Stimulated activated CD4-positive, alpha-beta T cell treated with anti-CD3 and anti-CD28 coated beads, Interleukin-4, amount 100 ng/mL, for 4 hours (primary cell): ENCODE measurements around the gene SSH3.

Source experiments
- DNase-seq, 2 experiments: peaks; one replicate each; pipeline ENCODE4 v3.0.0-alpha.2; 2020

The SSH3 gene, protein sequence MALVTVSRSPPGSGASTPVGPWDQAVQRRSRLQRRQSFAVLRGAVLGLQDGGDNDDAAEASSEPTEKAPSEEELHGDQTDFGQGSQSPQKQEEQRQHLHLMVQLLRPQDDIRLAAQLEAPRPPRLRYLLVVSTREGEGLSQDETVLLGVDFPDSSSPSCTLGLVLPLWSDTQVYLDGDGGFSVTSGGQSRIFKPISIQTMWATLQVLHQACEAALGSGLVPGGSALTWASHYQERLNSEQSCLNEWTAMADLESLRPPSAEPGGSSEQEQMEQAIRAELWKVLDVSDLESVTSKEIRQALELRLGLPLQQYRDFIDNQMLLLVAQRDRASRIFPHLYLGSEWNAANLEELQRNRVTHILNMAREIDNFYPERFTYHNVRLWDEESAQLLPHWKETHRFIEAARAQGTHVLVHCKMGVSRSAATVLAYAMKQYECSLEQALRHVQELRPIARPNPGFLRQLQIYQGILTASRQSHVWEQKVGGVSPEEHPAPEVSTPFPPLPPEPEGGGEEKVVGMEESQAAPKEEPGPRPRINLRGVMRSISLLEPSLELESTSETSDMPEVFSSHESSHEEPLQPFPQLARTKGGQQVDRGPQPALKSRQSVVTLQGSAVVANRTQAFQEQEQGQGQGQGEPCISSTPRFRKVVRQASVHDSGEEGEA

DNA sequence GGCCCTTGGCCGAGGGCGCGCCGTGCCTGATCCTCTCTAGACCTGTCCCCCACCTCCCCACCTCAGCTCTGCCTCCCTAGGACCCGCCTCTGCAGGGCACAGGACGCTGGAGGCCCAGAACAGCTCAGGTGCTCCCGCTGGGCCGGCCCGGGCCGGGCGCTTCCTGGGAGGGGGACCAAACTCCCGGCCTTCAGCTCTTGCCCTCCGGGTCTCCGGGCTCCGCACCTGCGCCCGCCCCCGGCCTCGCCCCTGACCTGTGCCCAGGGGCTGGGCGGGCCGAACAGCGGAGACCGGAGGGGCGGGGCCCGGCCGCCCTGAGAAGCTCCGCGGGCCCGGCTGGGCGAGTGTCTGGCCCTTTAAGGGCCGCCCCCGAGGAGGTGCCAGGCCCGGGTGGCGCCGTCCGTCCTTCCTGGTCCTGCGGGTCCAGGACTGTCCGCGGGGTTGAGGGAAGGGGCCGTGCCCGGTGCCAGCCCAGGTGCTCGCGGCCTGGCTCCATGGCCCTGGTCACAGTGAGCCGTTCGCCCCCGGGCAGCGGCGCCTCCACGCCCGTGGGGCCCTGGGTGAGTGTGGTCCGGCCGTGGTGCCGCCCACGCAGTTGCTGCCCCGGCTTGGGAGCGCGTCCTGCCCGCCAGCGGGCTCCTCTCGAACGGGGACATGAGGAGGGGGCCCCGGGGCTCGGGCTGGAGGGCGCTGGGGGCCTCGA, at the start of gene SSH3:
SSH3 (plus strand) TSS at position 399 of the 703 bp plus-strand sequence; CDS start at position 495, 96 bp downstream.
- peak in 1 of 2 experiments; percentile 50 for DNase-seq

DNA sequence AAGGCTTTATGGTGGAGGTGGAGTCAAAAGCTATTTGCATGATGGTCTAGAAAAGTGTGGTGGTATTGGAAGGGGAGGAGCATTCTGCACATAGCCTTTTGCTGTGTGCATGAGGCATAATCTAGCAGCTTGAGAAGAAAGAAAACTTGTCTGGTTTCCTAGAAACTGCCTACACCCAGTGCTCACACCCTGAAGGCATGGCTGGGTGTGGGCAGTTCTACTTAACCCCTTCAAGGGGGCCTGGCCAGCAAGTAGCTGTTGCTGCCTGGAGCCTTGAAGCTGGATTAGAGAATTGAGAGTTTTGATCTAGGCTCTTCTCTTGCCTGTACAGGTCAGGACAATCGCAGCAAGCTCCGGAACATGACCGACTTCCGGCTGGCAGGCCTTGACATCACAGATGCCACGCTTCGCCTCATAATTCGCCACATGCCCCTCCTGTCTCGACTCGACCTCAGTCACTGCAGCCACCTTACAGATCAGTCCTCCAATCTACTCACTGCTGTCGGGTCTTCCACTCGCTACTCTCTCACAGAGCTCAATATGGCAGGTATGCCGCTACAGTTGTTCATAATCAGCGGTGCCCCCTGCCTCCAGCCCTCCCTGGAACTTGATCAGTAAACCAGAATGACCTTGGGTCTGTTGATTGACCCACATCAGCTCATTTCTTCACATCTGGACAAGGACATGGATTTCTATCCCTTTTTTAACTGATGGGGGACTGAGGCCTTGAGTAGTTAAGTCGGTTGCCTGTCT, 49.3 kb upstream of the SSH3 start:
- no peak for DNase-seq

DNA sequence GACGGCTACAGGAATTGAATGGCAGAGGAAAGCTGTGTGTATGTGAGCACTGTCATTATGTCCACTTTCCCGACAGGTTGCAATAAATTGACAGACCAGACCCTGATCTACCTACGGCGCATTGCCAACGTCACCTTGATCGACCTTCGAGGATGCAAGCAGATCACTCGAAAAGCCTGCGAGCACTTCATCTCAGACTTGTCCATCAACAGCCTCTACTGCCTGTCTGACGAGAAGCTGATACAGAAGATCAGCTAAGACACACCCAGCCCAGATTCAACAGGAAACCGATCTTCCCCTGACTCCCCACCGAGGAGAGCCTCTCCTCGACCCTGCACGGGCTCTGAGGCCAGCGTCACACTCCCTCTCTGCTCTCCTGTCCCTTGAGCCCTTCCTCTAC, 48.5 kb upstream of the SSH3 start:
- DNase-seq = no peak

DNA sequence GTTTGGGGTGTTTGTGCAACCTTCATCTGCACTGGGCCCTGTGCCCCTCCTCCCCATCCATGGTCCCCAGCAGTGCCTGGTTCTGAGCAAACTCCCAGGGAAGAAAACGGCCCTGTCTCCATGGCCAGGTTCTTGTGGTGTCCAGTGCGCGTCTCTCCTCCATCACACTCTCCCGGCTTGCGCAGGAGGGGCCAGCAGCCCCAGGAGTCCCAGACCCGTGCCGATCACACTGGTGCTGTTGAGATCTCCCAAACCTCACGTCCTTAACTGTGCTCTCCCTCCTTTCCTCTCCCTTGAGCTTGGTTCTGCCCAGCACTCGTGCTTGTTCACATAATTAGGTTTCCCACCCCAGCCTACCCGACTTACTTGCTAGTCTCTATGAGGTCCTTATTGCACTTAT, 48.0 kb upstream of the SSH3 start:
- no peak for DNase-seq

DNA sequence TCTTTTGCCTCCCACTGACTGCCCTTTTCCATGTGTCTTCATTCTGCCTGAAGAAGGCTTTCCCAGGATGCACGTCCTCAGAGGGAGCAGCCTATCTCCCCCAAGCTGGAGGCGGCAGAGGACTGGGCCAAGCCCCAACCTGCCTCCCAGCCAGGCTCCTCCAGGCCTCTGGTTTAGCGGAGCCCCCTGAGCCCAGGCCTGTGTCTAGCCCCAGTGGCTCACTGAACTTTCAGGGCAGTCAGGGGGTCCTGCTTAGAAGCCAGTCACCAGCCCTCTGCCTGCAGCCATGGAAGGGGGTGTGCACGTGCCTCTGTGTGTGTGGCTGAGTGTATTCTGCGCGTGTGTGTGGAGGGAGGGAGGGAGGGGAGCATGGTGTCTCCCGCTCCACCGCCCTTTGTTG, 47.5 kb upstream of the SSH3 start:
- DNase-seq = no peak

DNA sequence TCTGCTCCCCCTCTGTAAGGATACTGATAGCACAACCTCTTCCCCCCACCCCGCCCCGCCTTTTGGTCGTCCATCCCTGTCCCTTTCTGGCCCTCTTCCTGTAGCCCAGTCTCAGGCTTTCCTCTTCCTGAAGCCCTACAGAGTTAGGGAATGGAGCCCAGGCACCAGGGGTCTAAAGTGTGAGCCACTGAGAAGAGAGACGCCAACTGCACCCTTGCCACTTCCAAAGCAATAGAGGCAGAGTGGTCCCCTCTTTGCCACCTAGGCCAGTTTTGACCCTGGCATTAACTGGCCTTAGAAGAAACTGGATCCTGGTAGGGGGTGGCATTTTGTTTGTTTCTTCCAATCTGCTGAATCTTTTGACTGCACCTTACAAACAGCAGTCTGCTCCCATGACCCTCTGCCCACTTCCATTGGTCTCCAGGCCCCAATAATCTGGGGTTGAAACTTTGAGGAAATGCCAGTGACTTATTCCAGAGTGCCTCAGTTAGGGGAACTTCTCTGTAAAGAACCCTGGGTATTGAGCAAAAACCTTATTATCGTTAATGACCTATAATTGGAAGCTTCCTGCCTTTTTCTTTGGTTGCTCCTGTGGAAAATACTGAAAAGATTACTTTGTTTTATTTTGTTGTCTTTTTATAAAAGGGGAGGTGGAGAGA, 46.7 kb upstream of the SSH3 start:
- DNase-seq = no peak

DNA sequence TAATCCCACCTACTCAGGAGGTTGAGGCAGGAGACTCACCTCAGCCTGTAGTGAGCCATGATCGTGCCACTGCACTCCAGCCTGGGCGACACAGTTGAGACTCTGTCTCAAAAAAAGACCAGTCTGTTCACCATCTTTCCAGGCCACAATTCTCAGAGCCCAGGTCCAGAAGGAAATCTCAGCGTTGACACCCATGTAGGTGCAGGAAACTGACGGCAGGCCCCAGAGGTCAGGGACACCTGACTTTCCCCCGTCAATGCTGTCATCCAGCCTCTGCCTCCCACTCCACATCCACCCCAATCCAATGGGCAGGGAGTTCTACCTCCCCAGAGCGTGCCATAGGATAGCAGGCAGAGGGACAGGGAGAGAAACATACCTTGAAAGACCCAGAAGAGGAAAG, 42.9 kb upstream of the SSH3 start:
- no peak for DNase-seq

DNA sequence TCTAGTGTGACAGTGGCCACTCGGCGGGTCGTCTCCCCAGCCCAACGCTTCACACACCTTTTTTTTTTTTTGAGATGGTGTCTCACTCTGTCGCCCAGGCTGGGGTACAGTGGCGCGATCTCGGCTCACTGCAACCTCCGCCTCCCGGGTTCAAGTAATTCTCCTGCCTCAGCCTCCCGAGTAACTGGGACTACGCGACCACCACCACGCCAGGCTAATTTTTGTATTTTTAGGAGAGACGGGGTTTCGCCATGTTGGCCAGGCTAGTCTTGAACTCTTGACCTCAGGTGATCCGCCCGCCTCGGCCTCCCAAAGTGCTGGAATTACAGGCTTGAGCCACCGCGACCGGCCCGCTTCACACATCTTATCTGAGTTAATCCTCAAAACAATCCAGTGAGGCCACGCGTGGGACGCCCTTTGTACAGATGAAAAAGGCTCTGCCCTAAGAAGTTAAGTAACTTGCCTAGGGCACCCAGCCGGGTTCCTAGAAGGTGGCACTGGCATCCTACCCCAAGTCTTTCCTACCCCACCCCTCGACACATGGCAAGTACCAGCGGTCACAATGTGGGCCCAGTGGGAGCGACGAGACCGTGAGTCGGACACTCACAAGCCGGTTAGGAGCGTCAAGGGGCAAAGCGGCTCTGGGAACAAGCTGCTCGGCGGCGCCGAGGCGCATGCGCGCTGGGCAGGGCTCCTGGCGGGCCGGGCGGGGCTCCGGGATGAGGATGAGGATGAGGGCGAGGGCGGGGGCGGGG, 42.3 kb upstream of the SSH3 start:
- DNase-seq = peak in 1 of 2 experiments; percentile 24

DNA sequence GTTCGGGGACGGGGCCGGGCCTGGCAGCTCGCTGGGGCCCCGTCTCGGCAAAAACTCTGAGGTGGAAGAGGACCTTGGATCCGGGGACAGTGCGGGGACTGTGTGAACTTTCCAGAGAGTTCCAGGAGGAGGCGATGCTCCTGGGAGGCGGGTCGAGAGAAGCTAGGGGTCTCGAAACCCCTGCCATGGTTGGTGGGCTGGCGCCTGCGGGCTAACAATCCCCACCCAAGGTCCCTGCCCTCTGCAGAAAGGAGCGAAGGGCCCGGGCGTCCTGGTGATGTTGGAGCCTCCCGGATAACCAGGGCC, 41.7 kb upstream of the SSH3 start:
- no peak for DNase-seq

DNA sequence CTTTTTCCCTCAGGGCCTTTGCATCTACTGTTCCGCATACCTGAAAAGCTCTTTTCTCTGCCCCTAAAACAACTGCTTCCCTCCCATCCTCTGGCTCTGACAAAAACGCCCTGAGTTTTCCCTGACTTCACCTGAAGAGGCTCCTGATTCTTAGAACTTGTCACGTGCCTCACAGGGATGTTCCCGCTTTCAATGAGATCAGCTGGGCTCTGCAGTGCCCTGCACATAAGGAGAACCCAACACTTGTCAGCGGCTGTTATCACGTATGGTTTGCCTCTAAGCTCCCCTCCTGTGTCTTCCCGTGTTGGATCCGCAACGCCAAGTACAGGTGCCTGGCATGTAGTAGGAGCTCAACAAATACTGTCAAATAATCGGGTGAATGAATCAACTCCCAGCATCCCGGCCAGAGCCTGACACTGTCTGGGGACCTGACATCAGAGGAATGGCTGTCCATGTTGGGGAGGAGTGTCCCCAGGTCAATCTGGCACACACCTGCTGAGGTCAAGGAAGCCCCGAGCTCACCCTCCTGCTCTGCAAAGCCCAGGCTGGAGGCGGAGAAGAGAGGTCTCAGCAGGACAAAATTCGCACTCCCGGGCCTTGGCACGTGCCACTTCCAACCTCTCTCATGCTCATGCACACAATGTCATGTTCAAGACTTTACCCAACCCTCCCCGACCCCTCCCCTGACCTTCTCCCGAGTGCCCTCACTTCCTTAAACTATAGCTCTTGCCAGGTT, 41.2 kb upstream of the SSH3 start:
- no peak for DNase-seq

DNA sequence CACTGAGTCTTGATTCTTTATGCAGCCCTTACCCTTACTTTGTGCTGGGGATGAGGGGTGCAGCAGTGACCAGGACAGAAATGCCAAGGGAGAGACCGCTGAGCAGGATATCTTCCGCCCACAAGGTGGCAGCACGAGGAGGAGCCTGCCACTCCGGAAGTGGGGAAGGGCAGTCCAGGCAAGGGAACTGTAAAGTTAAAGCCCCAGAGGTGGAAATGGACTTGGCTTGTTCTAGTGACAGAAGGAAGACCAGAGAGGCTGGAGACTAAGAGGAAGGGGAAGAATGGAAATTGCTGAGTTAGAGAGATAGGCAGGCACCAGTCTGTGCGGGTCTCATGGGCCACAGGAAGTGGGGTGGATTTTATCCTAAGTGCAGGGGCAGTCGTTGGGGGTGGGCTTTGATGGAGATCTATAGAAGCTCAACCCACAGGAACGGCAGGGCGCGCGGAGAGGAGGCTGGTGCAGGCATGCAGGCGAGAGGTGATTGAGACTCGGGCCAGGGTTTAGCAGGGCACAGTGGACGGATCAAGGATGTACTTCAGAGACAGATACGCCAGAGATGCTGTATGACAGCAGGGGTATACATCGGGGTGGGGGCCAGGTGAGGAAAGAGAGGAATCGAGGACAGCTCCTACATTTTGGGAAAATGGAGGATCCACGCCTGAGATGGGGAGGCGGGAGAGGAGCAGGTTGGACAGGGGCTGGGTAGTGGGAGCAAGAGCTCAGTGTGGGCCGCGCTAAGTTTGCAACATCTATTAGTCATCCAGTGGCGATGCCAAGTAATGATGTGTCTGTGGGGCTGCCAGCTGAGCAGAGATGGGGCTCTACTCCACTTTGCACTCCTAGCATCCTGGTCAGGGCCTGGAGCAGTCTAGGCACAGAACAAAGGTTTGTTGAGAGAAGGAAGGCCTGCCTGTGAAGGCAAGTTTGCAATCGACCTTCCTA, 40.3 kb upstream of the SSH3 start:
- peak; percentile 60 to 68 for DNase-seq

DNA sequence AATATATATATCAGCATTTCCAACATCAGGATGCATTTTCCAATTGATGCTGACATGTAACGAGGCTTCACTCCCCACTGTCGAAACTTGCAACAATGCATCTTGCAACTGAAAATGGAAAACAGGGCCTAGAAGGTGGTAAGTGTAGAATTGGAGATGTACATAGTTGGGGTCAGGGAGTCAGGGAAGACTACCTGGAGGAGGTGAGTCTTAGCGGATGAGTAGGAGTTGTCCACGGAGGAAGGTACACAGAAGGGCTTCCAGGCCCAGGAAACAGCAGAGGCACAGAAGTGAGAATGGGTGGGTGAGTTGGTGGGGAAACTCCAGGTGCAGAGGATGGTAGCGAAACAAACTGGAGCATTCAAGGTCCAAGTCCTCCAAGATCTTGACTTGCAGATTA, 39.1 kb upstream of the SSH3 start:
- DNase-seq = no peak

DNA sequence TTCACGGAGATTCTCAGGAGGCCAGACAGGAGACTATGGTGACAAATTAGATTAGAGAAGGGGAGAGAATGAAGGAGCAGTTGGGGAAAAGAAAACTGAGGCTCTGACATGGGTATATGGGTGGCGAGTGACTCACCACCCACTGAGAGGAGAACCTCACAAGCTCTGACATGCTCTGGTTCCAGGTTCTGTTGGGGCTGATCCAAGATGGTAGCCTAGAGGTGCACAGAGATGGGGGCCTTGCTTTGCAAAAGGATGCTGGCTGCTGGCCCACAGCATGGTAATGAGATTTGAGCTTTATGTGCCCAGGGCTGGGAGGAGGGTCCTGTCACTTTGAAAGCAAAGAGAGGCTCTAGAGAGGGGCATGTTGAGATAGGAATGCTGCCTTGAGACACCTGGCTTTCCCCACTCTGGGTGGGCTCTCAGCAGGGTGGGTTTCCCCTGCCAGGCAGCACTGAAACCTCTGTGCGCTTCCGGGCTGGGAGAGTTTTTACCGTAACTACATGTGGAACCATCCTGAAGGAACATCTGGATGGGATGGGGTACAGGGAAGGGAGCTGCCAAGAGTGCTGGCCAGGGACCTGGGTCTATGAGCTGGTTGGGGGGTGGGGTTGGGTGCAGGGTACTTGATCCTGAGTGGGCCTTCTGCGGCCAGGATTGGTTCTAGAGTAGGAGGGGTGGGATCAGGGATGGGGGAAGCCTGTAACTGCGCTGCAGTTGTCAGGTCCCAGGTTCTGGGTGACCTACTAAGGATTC, 38.3 kb upstream of the SSH3 start:
- DNase-seq = no peak

DNA sequence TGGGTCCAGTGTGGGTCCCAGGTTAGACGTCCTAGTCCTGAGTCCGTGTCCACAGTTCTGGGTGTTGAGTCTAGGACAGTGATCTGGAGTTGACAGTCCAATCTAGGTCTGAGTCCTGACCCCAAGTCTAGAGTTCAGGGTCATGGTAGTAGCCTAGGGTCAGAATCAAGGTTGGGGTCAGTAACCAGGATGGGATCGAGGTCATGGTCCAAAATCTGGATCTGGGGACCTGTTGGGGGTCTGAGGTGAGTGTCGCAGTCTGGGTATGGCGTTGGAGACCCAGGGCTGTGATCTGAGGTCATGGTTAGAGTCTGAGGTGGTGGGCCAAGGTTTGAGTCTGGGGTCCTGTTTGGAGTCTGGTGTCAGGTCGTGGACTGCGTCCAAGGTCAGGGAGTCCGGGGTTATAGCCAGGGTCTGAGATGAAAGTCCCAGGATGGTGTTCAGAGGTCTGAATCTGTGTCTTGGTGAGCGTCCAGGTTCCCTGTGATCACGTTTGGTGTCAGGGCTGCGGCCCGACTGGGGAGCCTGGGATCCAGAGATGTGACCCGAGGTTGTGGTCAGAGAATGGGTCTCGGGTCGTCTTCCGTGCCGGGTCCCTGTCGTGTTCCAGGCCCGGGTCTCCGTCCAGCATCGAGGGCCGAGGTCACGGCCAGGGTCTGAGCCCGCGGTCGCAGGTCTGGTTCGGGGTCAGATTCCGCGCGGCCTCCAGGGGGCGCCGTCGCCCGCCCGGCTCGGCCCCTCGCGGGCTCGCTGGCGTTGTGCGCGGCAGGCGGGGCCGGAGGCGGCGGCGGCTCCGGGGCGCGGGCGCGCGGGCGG, 37.5 kb upstream of the SSH3 start:
- DNase-seq = peak; percentile 68 to 81

DNA sequence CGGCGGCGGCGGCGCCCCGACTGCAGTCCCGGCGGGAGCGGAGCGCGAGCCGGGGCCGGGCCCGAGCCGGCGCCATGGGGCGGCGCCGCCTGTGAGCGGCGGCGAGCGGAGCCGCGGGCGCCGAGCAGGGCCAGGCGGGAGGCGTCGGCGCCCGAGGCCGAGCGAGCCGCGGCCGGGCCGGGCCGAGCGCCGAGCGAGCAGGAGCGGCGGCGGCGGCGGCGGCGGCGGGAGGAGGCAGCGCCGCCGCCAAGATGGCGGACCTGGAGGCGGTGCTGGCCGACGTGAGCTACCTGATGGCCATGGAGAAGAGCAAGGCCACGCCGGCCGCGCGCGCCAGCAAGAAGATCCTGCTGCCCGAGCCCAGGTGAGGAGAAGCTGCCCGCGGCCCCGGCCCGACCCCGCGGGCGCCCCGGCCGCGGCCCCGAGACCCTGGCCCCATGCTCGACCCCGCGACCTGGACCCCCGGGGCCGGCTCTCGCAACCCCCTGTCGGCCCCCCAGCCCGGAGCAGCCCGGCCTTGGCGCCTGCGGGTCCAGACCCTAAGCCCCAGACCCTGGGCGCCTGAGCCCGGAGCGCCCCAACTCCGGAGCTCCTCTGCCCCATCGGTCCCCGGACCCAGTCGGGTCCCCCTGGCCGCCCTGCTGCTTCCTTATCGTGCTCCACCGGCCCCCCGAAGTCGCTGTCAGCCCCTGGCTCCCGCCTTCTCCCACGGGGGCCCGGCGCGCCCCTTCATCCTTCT, 36.7 kb upstream of the SSH3 start, which contains the start of gene GRK2:
GRK2 (plus strand) TSS at position 25 of the 739 bp plus-strand sequence; CDS start at position 252, 227 bp downstream.
- peak in 1 of 2 experiments; percentile 49 for DNase-seq

DNA sequence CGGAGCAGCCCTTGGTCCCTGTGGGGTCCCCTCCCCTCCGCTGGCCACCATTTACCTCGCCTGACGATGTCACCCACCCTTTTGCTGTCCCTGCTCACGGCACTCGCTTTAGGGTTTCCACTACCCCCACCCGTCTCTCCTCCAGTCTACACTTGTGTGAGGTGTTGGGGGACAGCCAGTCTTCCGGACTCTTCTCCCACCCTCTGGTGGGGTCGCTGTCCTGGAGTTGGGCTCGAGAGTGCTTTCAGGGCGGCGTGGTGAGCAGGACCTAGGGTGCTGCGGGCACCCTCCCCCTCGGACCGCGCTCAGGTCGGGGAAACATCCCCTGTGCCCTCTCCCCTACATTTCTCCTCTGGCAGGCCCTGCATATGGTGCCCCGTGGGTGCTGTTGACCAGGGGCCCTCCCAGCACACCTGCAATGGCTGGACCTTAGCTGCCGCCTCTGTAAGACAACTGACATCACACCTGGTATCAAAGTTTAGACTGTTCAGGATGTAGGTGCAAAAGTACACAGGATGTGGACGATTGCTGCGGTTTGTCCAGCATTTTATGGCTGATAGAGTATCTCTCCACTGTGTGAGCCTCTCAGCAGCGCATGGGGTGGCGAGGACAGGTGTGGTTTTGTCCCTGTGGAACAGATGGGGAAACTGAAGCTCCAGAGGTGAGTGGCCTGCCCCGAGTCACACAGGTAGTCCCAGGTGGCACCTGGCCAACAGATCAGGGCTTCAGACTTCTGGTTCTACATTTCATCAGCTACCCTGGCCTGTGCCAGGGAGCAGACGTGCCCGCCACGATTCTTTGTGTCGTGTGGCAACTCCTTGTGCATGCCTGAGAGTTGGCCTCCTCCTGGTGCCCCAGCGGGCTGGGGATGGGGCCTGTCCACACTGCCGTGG, 35.9 kb upstream of the SSH3 start:
- DNase-seq = no peak
